ENCODE data around the gene MLLT3.

GRCh38 chr9:20603524-20604268 lies 18.6 kb downstream of the MLLT3 start:
- TF ChIP-seq CTCF (IDR thresholded peaks at IDR 0.05) = no peak
- TF ChIP-seq POLR2A (IDR thresholded peaks at IDR 0.05) = no peak

Data from testis (tissue), 2 donors.